Fibroblast of skin of right biceps (primary cell): ENCODE measurements around the gene CCDC172.

Experiments used
- DNase-seq: peaks from one replicate; pipeline ENCODE4 v3.0.0-alpha.2; 2013

Gene CCDC172

GRCh38 chr10:116324227-116324950 is at the start of gene CCDC172:
Gene CCDC172 (plus strand): TSS chr10:116324448. CDS start chr10:116325012, 564 bp downstream.
- no peak for DNase-seq

GRCh38 chr10:116276981-116277380 is 47.3 kb upstream of the CCDC172 start:
- DNase-seq = no peak

- peak; percentile 49 for DNase-seq
Measured at GRCh38 chr10:116278846-116279245, 45.4 kb upstream of the CCDC172 start.

GRCh38 chr10:116281775-116282174 is 42.5 kb upstream of the CCDC172 start:
- peak; percentile 36 for DNase-seq

- no peak for DNase-seq
Measured at GRCh38 chr10:116286626-116287200, 37.5 kb upstream of the CCDC172 start.

GRCh38 chr10:116287906-116288501 is 36.2 kb upstream of the CCDC172 start:
- peak; percentile 51 for DNase-seq

GRCh38 chr10:116289652-116290051 is 34.6 kb upstream of the CCDC172 start:
- no peak for DNase-seq

GRCh38 chr10:116292493-116292892 is 31.8 kb upstream of the CCDC172 start:
- no peak for DNase-seq

- DNase-seq = no peak
Measured at GRCh38 chr10:116296291-116296721, 27.9 kb upstream of the CCDC172 start.

- DNase-seq = no peak
Measured at GRCh38 chr10:116298586-116298985, 25.7 kb upstream of the CCDC172 start.

- DNase-seq = no peak
Measured at GRCh38 chr10:116300542-116300941, 23.7 kb upstream of the CCDC172 start.

- no peak for DNase-seq
Measured at GRCh38 chr10:116304923-116305322, 19.3 kb upstream of the CCDC172 start.

- DNase-seq = no peak
Measured at GRCh38 chr10:116306847-116307246, 17.4 kb upstream of the CCDC172 start.

- DNase-seq = no peak
Measured at GRCh38 chr10:116307455-116307854, 16.8 kb upstream of the CCDC172 start.

GRCh38 chr10:116311016-116311415 is 13.2 kb upstream of the CCDC172 start:
- DNase-seq = no peak

GRCh38 chr10:116311706-116312490 is 12.3 kb upstream of the CCDC172 start:
- DNase-seq = peak; percentile 8

- no peak for DNase-seq
Measured at GRCh38 chr10:116312548-116312947, 11.7 kb upstream of the CCDC172 start.

- DNase-seq = no peak
Measured at GRCh38 chr10:116316503-116316902, 7.7 kb upstream of the CCDC172 start.

GRCh38 chr10:116324951-116325635 is 845 bp downstream of the CCDC172 start:
- DNase-seq = no peak

- DNase-seq = no peak
Measured at GRCh38 chr10:116325987-116326386, 1.7 kb downstream of the CCDC172 start.

GRCh38 chr10:116329153-116329552 is 4.9 kb downstream of the CCDC172 start:
- DNase-seq = no peak

GRCh38 chr10:116331815-116332214 is 7.6 kb downstream of the CCDC172 start:
- DNase-seq = no peak

- no peak for DNase-seq
Measured at GRCh38 chr10:116336866-116337265, 12.6 kb downstream of the CCDC172 start.
